HL-60 (cell line): ENCODE results near the gene CHTOP.

ENCODE experiments used
- DNase-seq, 2 experiments: peaks; one replicate each; pipeline ENCODE4 v3.0.0-alpha.2; 2010 to 2020; ENCODE audit warnings: low read depth in 1 of 2, low spot score in 1 of 2
- H3K27ac ChIP-seq: fragments of 250-450 bp; sonication (Bioruptor Pico); replicated peaks from 2 replicates; pipeline ENCODE4 v1.5.1; 2020; ENCODE audit warnings: mild to moderate bottlenecking, moderate library complexity
- H3K27me3 ChIP-seq: fragments of 250-450 bp; sonication (Bioruptor Pico); 2 replicates; pipeline ENCODE4 v1.5.1; 2021; ENCODE audit warnings: mild to moderate bottlenecking, moderate library complexity; ENCODE audit not compliant: insufficient read depth, poor library complexity, severe bottlenecking
- H3K4me3 ChIP-seq: replicated peaks from 2 replicates; pipeline ENCODE4 v1.5.1; 2011; ENCODE audit warnings: mild to moderate bottlenecking, control low read depth, low read length; ENCODE audit not compliant: insufficient read depth
- CTCF ChIP-seq: IDR thresholded peaks from one replicate; pipeline ENCODE4 v1.5.1; 2011; ENCODE audit warnings: low read length, control low read depth, inconsistent platforms; ENCODE audit not compliant: insufficient read depth
- GABPA ChIP-seq: IDR thresholded peaks from 2 replicates; pipeline ENCODE4 v1.6.1; 2012; ENCODE audit warnings: low read depth
- POLR2AphosphoS5 ChIP-seq: IDR thresholded peaks from 2 replicates; pipeline ENCODE4 v1.6.1; 2012; ENCODE audit warnings: low read depth
- SPI1 ChIP-seq: IDR thresholded peaks from 2 replicates; pipeline ENCODE4 v1.6.1; 2012; ENCODE audit warnings: low read depth, mild to moderate bottlenecking, borderline replicate concordance
- TF ChIP-seq, protein P1 (sequence below): IDR thresholded peaks from 2 replicates; pipeline ENCODE4 v1.6.1; 2012; ENCODE audit warnings: low read depth; ENCODE audit not compliant: insufficient replicate concordance

The CHTOP gene

DNA sequence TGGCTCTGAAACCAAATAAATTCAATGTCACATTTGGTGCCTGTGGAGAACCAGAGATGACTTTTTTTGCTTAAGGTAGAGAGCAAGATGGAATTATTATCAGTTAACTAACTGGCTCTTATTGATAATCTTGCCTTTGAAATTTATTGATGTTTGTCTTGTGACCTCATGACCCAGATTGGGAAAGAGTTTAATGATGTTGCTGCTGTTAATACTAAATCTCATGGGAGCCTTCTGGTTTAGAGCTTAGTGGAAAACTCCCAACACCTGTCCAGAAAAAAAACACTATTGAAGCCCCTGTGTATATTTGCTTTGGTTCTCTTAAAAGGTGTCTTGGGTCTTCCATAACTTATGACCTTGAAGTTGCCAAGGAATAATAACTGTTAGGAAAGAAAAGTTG is 9.9 kb downstream of the CHTOP start:
- H3K27ac ChIP-seq: no peak overlapping the region
- H3K4me3 ChIP-seq: no peak overlapping the region
- no peak for TF ChIP-seq SPI1
- no peak for TF ChIP-seq POLR2AphosphoS5
- TF ChIP-seq, protein P1, sequence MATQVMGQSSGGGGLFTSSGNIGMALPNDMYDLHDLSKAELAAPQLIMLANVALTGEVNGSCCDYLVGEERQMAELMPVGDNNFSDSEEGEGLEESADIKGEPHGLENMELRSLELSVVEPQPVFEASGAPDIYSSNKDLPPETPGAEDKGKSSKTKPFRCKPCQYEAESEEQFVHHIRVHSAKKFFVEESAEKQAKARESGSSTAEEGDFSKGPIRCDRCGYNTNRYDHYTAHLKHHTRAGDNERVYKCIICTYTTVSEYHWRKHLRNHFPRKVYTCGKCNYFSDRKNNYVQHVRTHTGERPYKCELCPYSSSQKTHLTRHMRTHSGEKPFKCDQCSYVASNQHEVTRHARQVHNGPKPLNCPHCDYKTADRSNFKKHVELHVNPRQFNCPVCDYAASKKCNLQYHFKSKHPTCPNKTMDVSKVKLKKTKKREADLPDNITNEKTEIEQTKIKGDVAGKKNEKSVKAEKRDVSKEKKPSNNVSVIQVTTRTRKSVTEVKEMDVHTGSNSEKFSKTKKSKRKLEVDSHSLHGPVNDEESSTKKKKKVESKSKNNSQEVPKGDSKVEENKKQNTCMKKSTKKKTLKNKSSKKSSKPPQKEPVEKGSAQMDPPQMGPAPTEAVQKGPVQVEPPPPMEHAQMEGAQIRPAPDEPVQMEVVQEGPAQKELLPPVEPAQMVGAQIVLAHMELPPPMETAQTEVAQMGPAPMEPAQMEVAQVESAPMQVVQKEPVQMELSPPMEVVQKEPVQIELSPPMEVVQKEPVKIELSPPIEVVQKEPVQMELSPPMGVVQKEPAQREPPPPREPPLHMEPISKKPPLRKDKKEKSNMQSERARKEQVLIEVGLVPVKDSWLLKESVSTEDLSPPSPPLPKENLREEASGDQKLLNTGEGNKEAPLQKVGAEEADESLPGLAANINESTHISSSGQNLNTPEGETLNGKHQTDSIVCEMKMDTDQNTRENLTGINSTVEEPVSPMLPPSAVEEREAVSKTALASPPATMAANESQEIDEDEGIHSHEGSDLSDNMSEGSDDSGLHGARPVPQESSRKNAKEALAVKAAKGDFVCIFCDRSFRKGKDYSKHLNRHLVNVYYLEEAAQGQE: no peak
- TF ChIP-seq GABPA: no peak
- TF ChIP-seq CTCF: no peak
- DNase-seq: no peak
- H3K27me3 ChIP-seq: no peaks in the 10 kb centered on the region

GRCh38 chr1:153646672-153647345 is 12.9 kb downstream of the CHTOP start:
- TF ChIP-seq CTCF: no peak
- peak; percentile 61; the same call in 1 of the 2 replicates for TF ChIP-seq SPI1
- TF ChIP-seq, protein P1: no peak
- TF ChIP-seq POLR2AphosphoS5: peak; percentile 55
- TF ChIP-seq GABPA: no peak
- H3K4me3 ChIP-seq: no peak overlapping the region

GRCh38 chr1:153647346-153647714 is 13.5 kb downstream of the CHTOP start:
- H3K4me3 ChIP-seq: no peak overlapping the region
- peak overlapping the region; percentile 31; the same call in 1 of the 2 replicates for H3K27ac ChIP-seq

More at GRCh38 chr1:153646672-153647345, 12.9 kb downstream of the CHTOP start:
- H3K27me3 ChIP-seq: no peaks in the 10 kb centered on the region
- DNase-seq: peak in 1 of 2 experiments; percentile 79
- peak overlapping the region; percentile 31 for H3K27ac ChIP-seq

More at GRCh38 chr1:153647346-153647714, 13.5 kb downstream of the CHTOP start:
- H3K27me3 ChIP-seq: no peaks in the 10 kb centered on the region
- no peak for DNase-seq
- TF ChIP-seq SPI1: no peak
- TF ChIP-seq POLR2AphosphoS5: peak; percentile 19; the same call in 1 of the 2 replicates
- TF ChIP-seq CTCF: no peak
